Kidney (tissue), 14 donors: ENCODE data around the gene RPL34. TPM values are rescaled to one million over a fixed set of nuclear protein-coding genes. Genes with fewer than 3 reads are reported as not detected.

Source experiments
- DNase-seq, 5 donors: peaks; one replicate each; pipeline ENCODE4 v3.0.0-alpha.2; 2013 to 2020
- FAIRE-seq: peaks from 2 replicates; lab custom pipeline; 2012; peaks lifted over from hg19 to GRCh38; lab: Jason Lieb, UNC
- H3K27ac ChIP-seq, 2 donors: one replicate each; pipeline ENCODE4 v1.7.0; 2013; ENCODE audit warnings: low read depth in 2 of 2, low read length in 2 of 2, inconsistent platforms in 1 of 2
- H3K27me3 ChIP-seq: one replicate; pipeline ENCODE4 v1.7.1; 2013; ENCODE audit warnings: low read length, inconsistent platforms; ENCODE audit not compliant: control insufficient read depth, insufficient read depth
- H3K36me3 ChIP-seq, 3 donors: one replicate each; pipeline versions ENCODE4 v1.7.0 to v1.7.1; 2013; ENCODE audit warnings: low read length in 3 of 3, control low read depth in 1 of 3, inconsistent platforms in 1 of 3; ENCODE audit not compliant: insufficient read depth in 3 of 3, control insufficient read depth in 2 of 3
- H3K4me1 ChIP-seq, 3 donors: one replicate each; pipeline versions ENCODE4 v1.7.0 to v1.7.1; 2013; ENCODE audit warnings: low read length in 3 of 3, inconsistent platforms in 1 of 3, low read depth in 1 of 3; ENCODE audit not compliant: control insufficient read depth in 2 of 3, insufficient read depth in 2 of 3
- H3K4me3 ChIP-seq, 3 donors: one replicate each; pipeline versions ENCODE4 v1.7.0 to v1.8.1; 2013; ENCODE audit warnings: low read length in 3 of 3, control low read depth in 1 of 3, inconsistent platforms in 1 of 3
- H3K9ac ChIP-seq, 3 donors: one replicate each; pipeline versions ENCODE4 v1.7.0 to v1.7.1; 2013; ENCODE audit warnings: low read length in 3 of 3, control low read depth in 1 of 3, inconsistent platforms in 1 of 3
- H3K9me3 ChIP-seq, 3 donors: one replicate each; pipeline versions ENCODE4 v1.7.0 to v1.7.1; 2013; ENCODE audit warnings: low read length in 3 of 3, control low read depth in 1 of 3, inconsistent platforms in 1 of 3; ENCODE audit not compliant: control insufficient read depth in 2 of 3, insufficient read depth in 1 of 3
- CTCF ChIP-seq: IDR thresholded peaks from 3 replicates; pipeline ENCODE4 v1.5.1; 2012; ENCODE audit warnings: mild to moderate bottlenecking, moderate library complexity, borderline replicate concordance; ENCODE audit not compliant: insufficient read depth; ENCODE audit errors: extremely low read depth
- intact Hi-C: fragments of 100-400 bp; cut with DNase I; formaldehyde crosslinking; loops from one replicate; pipeline ENCODE4 v1.11.1; 2022
- polyA plus RNA-seq: library from polyadenylated mRNA; stranded (reverse); fragments of 350-450 nt; fragmentation: Illumina TruSeq; extraction: RNeasy Lipid Tissue Mini Kit (QIAGEN cat#74804); gene quantifications from one replicate; pipeline ENCODE4 v1.2.3, GENCODE V29; 2014; ENCODE audit warnings: low read depth, low replicate concordance; ENCODE audit not compliant: insufficient read depth
- total RNA-seq: library from RNA; stranded (reverse); fragmentation: NEBNext Ultra II Directional; extraction: Animal tissue kit (Norgen Biotek cat#: 25700); gene quantifications from one replicate; pipeline ENCODE4 v1.2.1, GENCODE V29; 2021
- donor health status: control.
- donor health status: control.
- donor health status: control.
- donor health status: control.
- donor health status: control.
- donor health status: DM: yes; HTN: yes; CAD: no.
- donor health status: Normal renal cell carcinoma (clear cell type).

Gene RPL34
- total and polyA plus RNA-seq, 2 donors from 2014 or later, result 953 to 2,105 TPM

GRCh38 chr4:108628411-108628810 is 8.0 kb downstream of the RPL34 start:
- no peak overlapping the region for H3K9ac ChIP-seq
- H3K27me3 ChIP-seq, result no peaks in the 10 kb centered on the region
- intact Hi-C loops, result no loop called here
- FAIRE-seq (no peak), DNase-seq (no peak)
- no peak overlapping the region for H3K4me3 ChIP-seq
- peaks cover 10 to 64% (median 21%) of the 10 kb centered on the region in 3 donors for H3K36me3 ChIP-seq
- H3K27ac ChIP-seq, result no peak overlapping the region
- no peaks in the 10 kb centered on the region for H3K9me3 ChIP-seq
- TF ChIP-seq CTCF, result no peak
- H3K4me1 ChIP-seq, result no peaks in the 10 kb centered on the region

GRCh38 chr4:108635070-108635655 is 14.8 kb downstream of the RPL34 start:
- H3K36me3 ChIP-seq, result peaks cover 2 to 24% (median 6%) of the 10 kb centered on the region in 3 donors
- no peak overlapping the region for H3K27ac ChIP-seq
- H3K9me3 ChIP-seq, result no peaks in the 10 kb centered on the region
- no peak overlapping the region for H3K9ac ChIP-seq
- H3K4me1 ChIP-seq, result no peaks in the 10 kb centered on the region
- DNase-seq (no peak), FAIRE-seq (no peak)
- no peak overlapping the region for H3K4me3 ChIP-seq
- no peaks in the 10 kb centered on the region for H3K27me3 ChIP-seq
- TF ChIP-seq CTCF, result no peak
- intact Hi-C loops, result no loop called here

GRCh38 chr4:108636246-108636645 is 15.9 kb downstream of the RPL34 start:
- no peak overlapping the region for H3K9ac ChIP-seq
- H3K27ac ChIP-seq, result no peak overlapping the region
- H3K27me3 ChIP-seq, result no peaks in the 10 kb centered on the region
- intact Hi-C loops, result no loop called here
- no peak for DNase-seq
- no peak overlapping the region for H3K4me3 ChIP-seq
- TF ChIP-seq CTCF, result no peak
- H3K9me3 ChIP-seq, result no peaks in the 10 kb centered on the region
- no peak for FAIRE-seq
- H3K4me1 ChIP-seq, result no peaks in the 10 kb centered on the region
- H3K36me3 ChIP-seq, result peaks cover 2 to 21% (median 6%) of the 10 kb centered on the region in 3 donors

GRCh38 chr4:108637856-108638255 is 17.5 kb downstream of the RPL34 start:
- FAIRE-seq, result no peak

More at GRCh38 chr4:108637856-108638255, 17.5 kb downstream of the RPL34 start:
- TF ChIP-seq CTCF, result no peak
- Histone ChIP-seq H3K4me3 (no peak overlapping the region), H3K27me3 (no peaks in the 10 kb centered on the region), H3K4me1 (no peaks in the 10 kb centered on the region), H3K9ac (no peak overlapping the region), H3K27ac (no peak overlapping the region), H3K9me3 (no peaks in the 10 kb centered on the region), H3K36me3 (peaks cover 0 to 15% (median 0%) of the 10 kb centered on the region in 3 donors)
- DNase-seq, result no peak
- intact Hi-C loops, result no loop called here
